Spleen (tissue), 7 donors: ENCODE data around the gene SLC39A11.

Experiments
- CTCF ChIP-seq, 11 experiments: fragments of 200-600 bp in 7 of 11; fragments of 450-650 bp in 4 of 11; sonication (generic) in 4 of 11; IDR thresholded peaks in 8 of 11; conservative IDR thresholded peaks in 3 of 11; 1 replicate in 7 of 11; 2 replicates in 4 of 11; pipeline versions ENCODE4 v1.4.0 to v1.8.0; 2016 to 2021; ENCODE audit warnings: antibody characterized with exemption in 11 of 11, inconsistent platforms in 4 of 11, mild to moderate bottlenecking in 1 of 11
- POLR2A ChIP-seq, 3 donors: fragments of 450-650 bp; IDR thresholded peaks; one replicate each; pipeline ENCODE4 v1.5.1; 2017; ENCODE audit warnings: antibody characterized with exemption in 3 of 3, mild to moderate bottlenecking in 1 of 3
- donor health status: DM: no; HTN: no; CAD: no; lungs with moderate emphysema.
- donor health status: DM: no; HTN: no; CAD: no.
- donor health status: DM: no; HTN: no; CAD: no.

GRCh38 chr17:72987166-72987565, 105.3 kb downstream of the SLC39A11 start:
- no peak for TF ChIP-seq POLR2A (IDR thresholded peaks at IDR 0.05)
- no peak for TF ChIP-seq CTCF (IDR thresholded peaks at IDR 0.05 in 8 of 11, conservative IDR thresholded peaks at IDR 0.05 in 3 of 11)
